OCI-LY7 (cell line): ENCODE measurements around the gene TMEM119. TPM values are rescaled to one million over a fixed set of nuclear protein-coding genes. Genes with fewer than 3 reads are reported as not detected.

Experiments used
- BruUV-seq: library from RNA; stranded (reverse); fragments of 400-500 nt; replicated peaks from 2 replicates; lab custom pipeline; 2021; lab: Mats Ljungman, UMichigan
- CTCF ChIA-PET: fragments of 300-600 bp; sonication (Branson Sonifier 250); formaldehyde crosslinking; loops from one replicate; lab custom pipeline; 2022; ENCODE audit warnings: antibody characterized with exemption; ENCODE audit not compliant: unreplicated experiment; lab: Charles Lee
- POLR2A ChIA-PET: fragments of 300-600 bp; sonication (Branson Sonifier 250); formaldehyde crosslinking; loops from one replicate; lab custom pipeline; 2022; ENCODE audit warnings: antibody characterized with exemption; lab: Charles Lee
- DNase-seq: peaks from one replicate; pipeline ENCODE4 v3.0.0-alpha.2; 2015; ENCODE audit warnings: low spot score
- H2AFZ ChIP-seq: fragments of 200-600 bp; sonication (generic), shearing (Covaris generic); 2 replicates; pipeline ENCODE4 v1.6.1; 2014; ENCODE audit warnings: mild to moderate bottlenecking, antibody characterized with exemption, low read length, moderate library complexity
- H3K27ac ChIP-seq: fragments of 200-600 bp; sonication (generic); 2 replicates; pipeline ENCODE4 v1.5.1; 2014; ENCODE audit warnings: mixed run types, low read depth, mild to moderate bottlenecking, moderate library complexity, low read length, inconsistent platforms; ENCODE audit not compliant: poor library complexity, severe bottlenecking
- H3K36me3 ChIP-seq: fragments of 200-600 bp; sonication (generic); 2 replicates; pipeline ENCODE4 v1.6.1; 2014; ENCODE audit warnings: mild to moderate bottlenecking, antibody characterized with exemption, low read length, moderate library complexity, mixed read lengths; ENCODE audit not compliant: insufficient read depth
- H3K4me1 ChIP-seq: fragments of 200-600 bp; sonication (generic); 2 replicates; pipeline ENCODE4 v1.5.1; 2014; ENCODE audit warnings: mild to moderate bottlenecking, low read length; ENCODE audit not compliant: insufficient read depth, poor library complexity, severe bottlenecking
- H3K4me2 ChIP-seq: fragments of 200-600 bp; sonication (generic); 2 replicates; pipeline ENCODE4 v1.6.1; 2014; ENCODE audit warnings: mild to moderate bottlenecking, low read length
- H3K4me3 ChIP-seq: fragments of 200-600 bp; sonication (generic); 2 replicates; pipeline ENCODE4 v1.5.1; 2014; ENCODE audit warnings: mild to moderate bottlenecking, low read depth, low read length; ENCODE audit not compliant: poor library complexity, severe bottlenecking
- H3K79me2 ChIP-seq: fragments of 200-600 bp; sonication (generic); 2 replicates; pipeline ENCODE4 v1.6.1; 2016; ENCODE audit warnings: low read depth, mild to moderate bottlenecking, low read length, moderate library complexity, mixed read lengths; ENCODE audit not compliant: insufficient read depth
- H3K9me2 ChIP-seq: fragments of 200-600 bp; sonication (generic); 2 replicates; pipeline ENCODE4 v1.6.1; 2016; ENCODE audit warnings: mild to moderate bottlenecking, low read length, mixed read lengths; ENCODE audit not compliant: insufficient read depth
- H3K9me3 ChIP-seq: fragments of 200-600 bp; sonication (generic); 2 replicates; pipeline ENCODE4 v1.6.1; 2014; ENCODE audit warnings: mild to moderate bottlenecking, mixed run types, low read length, mixed read lengths
- H4K20me1 ChIP-seq: fragments of 200-600 bp; sonication (generic); 2 replicates; pipeline ENCODE4 v1.6.1; 2014; ENCODE audit warnings: mild to moderate bottlenecking, antibody characterized with exemption, low read length, moderate library complexity, mixed read lengths; ENCODE audit not compliant: insufficient read depth
- EZH2phosphoT487 ChIP-seq: fragments of 200-600 bp; sonication (generic); IDR thresholded peaks from 2 replicates; pipeline ENCODE4 v1.6.1; 2018; ENCODE audit warnings: low read depth, borderline replicate concordance, mild to moderate bottlenecking, mixed run types, antibody characterized with exemption, low read length, moderate library complexity, mixed read lengths
- intact Hi-C: fragments of 100-400 bp; cut with micrococcal nuclease; formaldehyde crosslinking; loops from one replicate; pipeline ENCODE4 v1.10.0; 2022; ENCODE audit not compliant: unreplicated experiment
- total RNA-seq, 2 experiments: library from RNA; depleted of rRNA in 1 of 2; stranded (reverse); fragments of >200 nt in 1 of 2; shearing (Covaris generic) in 1 of 2; gene quantifications; 2 replicates each; pipeline ENCODE4 v1.2.3, GENCODE V29; 2014 to 2022
- TF ChIP-seq, protein P1 (sequence below): fragments of 200-600 bp; sonication (generic); conservative IDR thresholded peaks from 2 replicates; pipeline ENCODE4 v1.5.1; 2014; ENCODE audit warnings: mild to moderate bottlenecking, antibody characterized with exemption, low read length, moderate library complexity, mixed read lengths

Gene TMEM119
- total RNA-seq, 2 experiments from 2014 or later, result not detected

- ChIA-PET POLR2A (interaction anchor here (1.0 kb wide), 1 partner anchor 37 kb away, joined by 3 read pairs; no protein-coding TSS in a partner anchor), CTCF (no interaction called here)
- no TSS peak for BruUV-seq
- Histone ChIP-seq H3K79me2 (no peaks in the 10 kb centered on the region), H3K4me2 (no peak overlapping the region), H3K4me1 (no peaks in the 10 kb centered on the region), H3K36me3 (no peaks in the 10 kb centered on the region), H4K20me1 (no peaks in the 10 kb centered on the region), H2AFZ (no peak overlapping the region), H3K9me3 (no peaks in the 10 kb centered on the region), H3K4me3 (no peak overlapping the region), H3K9me2 (no peaks in the 10 kb centered on the region), H3K27ac (no peak overlapping the region)
- TF ChIP-seq, protein P1, sequence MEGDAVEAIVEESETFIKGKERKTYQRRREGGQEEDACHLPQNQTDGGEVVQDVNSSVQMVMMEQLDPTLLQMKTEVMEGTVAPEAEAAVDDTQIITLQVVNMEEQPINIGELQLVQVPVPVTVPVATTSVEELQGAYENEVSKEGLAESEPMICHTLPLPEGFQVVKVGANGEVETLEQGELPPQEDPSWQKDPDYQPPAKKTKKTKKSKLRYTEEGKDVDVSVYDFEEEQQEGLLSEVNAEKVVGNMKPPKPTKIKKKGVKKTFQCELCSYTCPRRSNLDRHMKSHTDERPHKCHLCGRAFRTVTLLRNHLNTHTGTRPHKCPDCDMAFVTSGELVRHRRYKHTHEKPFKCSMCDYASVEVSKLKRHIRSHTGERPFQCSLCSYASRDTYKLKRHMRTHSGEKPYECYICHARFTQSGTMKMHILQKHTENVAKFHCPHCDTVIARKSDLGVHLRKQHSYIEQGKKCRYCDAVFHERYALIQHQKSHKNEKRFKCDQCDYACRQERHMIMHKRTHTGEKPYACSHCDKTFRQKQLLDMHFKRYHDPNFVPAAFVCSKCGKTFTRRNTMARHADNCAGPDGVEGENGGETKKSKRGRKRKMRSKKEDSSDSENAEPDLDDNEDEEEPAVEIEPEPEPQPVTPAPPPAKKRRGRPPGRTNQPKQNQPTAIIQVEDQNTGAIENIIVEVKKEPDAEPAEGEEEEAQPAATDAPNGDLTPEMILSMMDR, result no peak
- TF ChIP-seq EZH2phosphoT487, result no peak
- peak; percentile 30 for DNase-seq
- intact Hi-C loops, result no loop called here
These were observed 7.3 kb upstream of the TMEM119 start for GRCh38 chr12:108605000-108605689.

- no peaks in the 10 kb centered on the region for H3K9me2 ChIP-seq
- H3K4me1 ChIP-seq, result no peaks in the 10 kb centered on the region
- no peaks in the 10 kb centered on the region for H3K36me3 ChIP-seq
- CTCF ChIA-PET, result no interaction called here
- H3K79me2 ChIP-seq, result no peaks in the 10 kb centered on the region
- TF ChIP-seq, protein P1, result no peak
- TF ChIP-seq EZH2phosphoT487, result no peak
- no peak overlapping the region for H2AFZ ChIP-seq
- POLR2A ChIA-PET, result interaction anchor here (0.5 to 1.0 kb wide), 3 partner anchors 14 to 39 kb away, joined by 3 read pairs; no protein-coding TSS in a partner anchor
- H3K4me2 ChIP-seq, result no peak overlapping the region
- H4K20me1 ChIP-seq, result no peaks in the 10 kb centered on the region
- no TSS peak for BruUV-seq
- no peak overlapping the region for H3K27ac ChIP-seq
- H3K4me3 ChIP-seq, result no peak overlapping the region
- DNase-seq, result no peak
- intact Hi-C loops, result no loop called here
- no peaks in the 10 kb centered on the region for H3K9me3 ChIP-seq
These were observed 6.5 kb upstream of the TMEM119 start for GRCh38 chr12:108604208-108604941.
